H1 (cell line): ENCODE data around the gene HBD. TPM values are rescaled to one million over a fixed set of nuclear protein-coding genes. Genes with fewer than 3 reads are reported as not detected.

ENCODE experiments used
- CTCF ChIA-PET: fragments of 300-600 bp; sonication (Branson Sonifier 250); formaldehyde crosslinking; loops from one replicate; lab custom pipeline; 2021; ENCODE audit not compliant: partially characterized antibody; lab: Charles Lee
- POLR2A ChIA-PET: fragments of 300-600 bp; sonication (Branson Sonifier 250); formaldehyde crosslinking; loops from one replicate; lab custom pipeline; 2021; ENCODE audit warnings: inconsistent platforms; ENCODE audit not compliant: partially characterized antibody; lab: Charles Lee
- DNase-seq, 2 experiments: peaks; one replicate each; pipeline versions ENCODE4 v3.0.0 to v3.0.0-alpha.2; 2010 to 2022; ENCODE audit warnings: low spot score in 2 of 2, low read depth in 1 of 2, mixed read lengths in 1 of 2
- FAIRE-seq: peaks from 2 replicates; lab custom pipeline; 2011; peaks lifted over from hg19 to GRCh38; lab: Jason Lieb, UNC
- H2AFZ ChIP-seq: 2 replicates; pipeline ENCODE4 v1.8.1; 2012; ENCODE audit warnings: low read length, inconsistent platforms
- H2AK5ac ChIP-seq: 2 replicates; pipeline ENCODE4 v1.6.1; 2013; ENCODE audit warnings: low read depth, low read length
- H2BK120ac ChIP-seq: replicated peaks from 2 replicates; pipeline ENCODE3; 2013; ENCODE audit warnings: low read depth, low read length, inconsistent platforms
- H2BK12ac ChIP-seq: 2 replicates; pipeline ENCODE4 v1.6.1; 2013; ENCODE audit warnings: low read depth, low read length
- H2BK15ac ChIP-seq: 2 replicates; pipeline ENCODE4 v1.6.1; 2013; ENCODE audit warnings: low read length
- H2BK20ac ChIP-seq: 2 replicates; pipeline ENCODE4 v1.6.1; 2013; ENCODE audit warnings: low read length
- H2BK5ac ChIP-seq: 2 replicates; pipeline ENCODE4 v1.6.1; 2013; ENCODE audit warnings: low read depth, low read length
- H3K14ac ChIP-seq: 2 replicates; pipeline ENCODE4 v1.6.1; 2013; ENCODE audit warnings: inconsistent platforms; ENCODE audit not compliant: insufficient read length
- H3K18ac ChIP-seq: 2 replicates; pipeline ENCODE4 v1.6.1; 2013; ENCODE audit warnings: low read length; ENCODE audit errors: extremely low read depth
- H3K23ac ChIP-seq: 2 replicates; pipeline ENCODE4 v1.6.1; 2013; ENCODE audit warnings: inconsistent platforms; ENCODE audit not compliant: insufficient read length
- H3K23me2 ChIP-seq: 2 replicates; pipeline ENCODE4 v1.6.1; 2013; ENCODE audit warnings: low read depth, low read length
- H3K27ac ChIP-seq: 2 replicates; pipeline ENCODE4 v1.6.1; 2011; ENCODE audit warnings: low read depth, low read length, inconsistent platforms
- H3K27me3 ChIP-seq, 4 experiments: replicated peaks in 1 of 4; 1 replicate in 1 of 4; 2 replicates in 3 of 4; pipeline versions ENCODE4 v1.6.1 to v1.8.1; 2011 to 2013; ENCODE audit warnings: low read length in 3 of 4, mild to moderate bottlenecking in 3 of 4, inconsistent platforms in 2 of 4, mixed read lengths in 2 of 4, moderate library complexity in 1 of 4; ENCODE audit not compliant: control insufficient read depth in 3 of 4, insufficient read depth in 3 of 4; ENCODE audit errors: extremely low read depth in 1 of 4
- H3K36me3 ChIP-seq, 4 experiments: 2 replicates each; pipeline versions ENCODE4 v1.6.1 to v1.8.1; 2011 to 2013; ENCODE audit warnings: mild to moderate bottlenecking in 4 of 4, low read length in 3 of 4, moderate library complexity in 2 of 4, control low read depth in 1 of 4, inconsistent platforms in 1 of 4; ENCODE audit not compliant: insufficient read depth in 4 of 4, control insufficient read depth in 2 of 4
- H3K4ac ChIP-seq: replicated peaks from 2 replicates; pipeline ENCODE3; 2013; ENCODE audit warnings: low read length, low read depth, mixed read lengths, inconsistent platforms; ENCODE audit not compliant: insufficient read length
- H3K4me1 ChIP-seq, 4 experiments: replicated peaks in 1 of 4; 1 replicate in 1 of 4; 2 replicates in 3 of 4; pipeline versions ENCODE4 v1.6.1 to v1.8.1; 2011 to 2013; ENCODE audit warnings: low read length in 3 of 4, inconsistent platforms in 2 of 4, mixed read lengths in 1 of 4; ENCODE audit not compliant: insufficient read depth in 4 of 4, control insufficient read depth in 3 of 4
- H3K4me2 ChIP-seq, 2 experiments: 2 replicates each; pipeline versions ENCODE4 v1.6.1 to v1.8.1; 2011 to 2013; ENCODE audit warnings: low read depth in 2 of 2, low read length in 2 of 2, control low read depth in 1 of 2, inconsistent platforms in 1 of 2, mild to moderate bottlenecking in 1 of 2; ENCODE audit not compliant: insufficient read depth in 1 of 2
- H3K4me3 ChIP-seq, 4 experiments: fragments of 200-600, 300-600 bp in 1 of 4; sonication (generic), shearing (Covaris generic), sonication (Bioruptor Twin) in 1 of 4; 2 replicates each; pipeline versions ENCODE4 v1.5.1 to v1.8.1; 2011 to 2016; ENCODE audit warnings: low read length in 4 of 4, low read depth in 3 of 4, control low read depth in 2 of 4, inconsistent platforms in 2 of 4, mild to moderate bottlenecking in 2 of 4, mixed read lengths in 1 of 4, moderate library complexity in 1 of 4; ENCODE audit not compliant: insufficient read depth in 2 of 4; ENCODE audit errors: extremely low read depth in 1 of 4
- H3K56ac ChIP-seq: replicated peaks from 2 replicates; pipeline ENCODE3; 2013; ENCODE audit warnings: low read depth, mild to moderate bottlenecking, mixed read lengths, low read length, inconsistent platforms; ENCODE audit not compliant: insufficient read length
- H3K79me1 ChIP-seq: 2 replicates; pipeline ENCODE4 v1.6.1; 2013; ENCODE audit warnings: low read depth, low read length, control low read depth
- H3K79me2 ChIP-seq, 2 experiments: 2 replicates each; pipeline versions ENCODE4 v1.6.1 to v1.8.1; 2012 to 2013; ENCODE audit warnings: low read length in 2 of 2, mild to moderate bottlenecking in 2 of 2, inconsistent platforms in 1 of 2; ENCODE audit not compliant: insufficient read depth in 2 of 2, control insufficient read depth in 1 of 2
- H3K9ac ChIP-seq, 4 experiments: replicated peaks in 1 of 4; 1 replicate in 1 of 4; 2 replicates in 3 of 4; pipeline versions ENCODE4 v1.6.1 to v1.8.1; 2011 to 2013; ENCODE audit warnings: low read depth in 3 of 4, low read length in 3 of 4, control low read depth in 2 of 4, mild to moderate bottlenecking in 2 of 4, moderate library complexity in 2 of 4, inconsistent platforms in 1 of 4; ENCODE audit errors: extremely low read depth in 1 of 4
- H3K9me3 ChIP-seq, 2 experiments: 2 replicates each; pipeline versions ENCODE4 v1.6.1 to v1.8.1; 2012 to 2013; ENCODE audit warnings: mild to moderate bottlenecking in 2 of 2, moderate library complexity in 2 of 2, control low read depth in 1 of 2, inconsistent platforms in 1 of 2, low read depth in 1 of 2, low read length in 1 of 2, mixed read lengths in 1 of 2; ENCODE audit not compliant: insufficient read depth in 2 of 2
- H4K20me1 ChIP-seq, 2 experiments: replicated peaks in 1 of 2; 2 replicates each; pipeline versions ENCODE3 to v1.8.1; 2011 to 2013; ENCODE audit warnings: inconsistent platforms in 2 of 2, low read length in 2 of 2, mild to moderate bottlenecking in 1 of 2; ENCODE audit not compliant: insufficient read depth in 2 of 2, control insufficient read depth in 1 of 2
- H4K5ac ChIP-seq: 2 replicates; pipeline ENCODE4 v1.6.1; 2013; ENCODE audit warnings: low read length, low read depth, mixed read lengths, inconsistent platforms; ENCODE audit not compliant: insufficient read length
- H4K8ac ChIP-seq: 2 replicates; pipeline ENCODE4 v1.8.0; 2013; ENCODE audit warnings: mild to moderate bottlenecking, moderate library complexity, low read length, inconsistent platforms; ENCODE audit not compliant: insufficient read depth; ENCODE audit errors: extremely low read depth
- H4K91ac ChIP-seq: replicated peaks from 2 replicates; pipeline ENCODE3; 2013; ENCODE audit warnings: low read length, mixed read lengths, inconsistent platforms; ENCODE audit not compliant: insufficient read length
- CEBPB ChIP-seq: IDR thresholded peaks from 2 replicates; pipeline ENCODE4 v1.6.1; 2012; ENCODE audit warnings: low read depth, low read length
- E2F6 ChIP-seq: IDR thresholded peaks from 2 replicates; pipeline ENCODE4 v1.6.1; 2012; ENCODE audit warnings: inconsistent platforms
- POLR2AphosphoS5 ChIP-seq: IDR thresholded peaks from 2 replicates; pipeline ENCODE4 v1.6.1; 2011; ENCODE audit warnings: low read depth, low read length
- SAP30 ChIP-seq: fragments of 300-600 bp; sonication (generic); IDR thresholded peaks from 2 replicates; pipeline ENCODE4 v1.7.1; 2012; ENCODE audit warnings: low read length, moderate library complexity, mild to moderate bottlenecking, inconsistent platforms; ENCODE audit not compliant: insufficient read depth, insufficient replicate concordance
- ZNF274 ChIP-seq: IDR thresholded peaks from 2 replicates; pipeline ENCODE4 v1.7.0; 2012; ENCODE audit warnings: low read length, borderline replicate concordance; ENCODE audit errors: extremely low read depth
- WGBS, 2 experiments: shearing (Covaris generic) in 1 of 2; methylation state at CpG; one replicate each; pipeline versions ENCODE4 v1.1.6 to v1.1.7; 2013 to 2015; ENCODE audit warnings: low lambda C conversion rate in 2 of 2, mixed read lengths in 2 of 2, inconsistent platforms in 1 of 2, low coverage in 1 of 2, missing lambda C conversion rate in 1 of 2; ENCODE audit not compliant: insufficient replicate concordance in 2 of 2, insufficient coverage in 1 of 2, insufficient read length in 1 of 2; ENCODE audit errors: extremely low coverage in 1 of 2, missing lambda C conversion rate in 1 of 2; 5-methylcytosine and 5-hydroxymethylcytosine counted together
- polyA plus RNA-seq, 7 experiments: library from polyadenylated mRNA; depleted of rRNA in 3 of 7; stranded (reverse) in 5 of 7; unstranded in 2 of 7; fragments of >200 nt in 5 of 7; fragments of 200-250 nt in 2 of 7; gene quantifications; 1 replicate in 5 of 7; 2 replicates in 1 of 7; 4 replicates in 1 of 7; pipeline versions ENCODE4 v1.2.1 to v1.2.3, GENCODE V29; 2011 to 2013; ENCODE audit warnings: missing spikeins in 2 of 7, mixed read lengths in 2 of 7
- total RNA-seq: library from RNA; stranded (reverse); fragmentation: NEBNext Ultra II Directional; extraction: Animal tissue kit (Norgen Biotek cat#: 25700); gene quantifications from 2 replicates; pipeline ENCODE4 v1.2.1, GENCODE V29; 2021

Gene HBD
- total and polyA plus RNA-seq, 2 of the 8 experiments (the other 6 are each of a cell fraction or from before 2014, with no cell fraction given), result not detected

DNA sequence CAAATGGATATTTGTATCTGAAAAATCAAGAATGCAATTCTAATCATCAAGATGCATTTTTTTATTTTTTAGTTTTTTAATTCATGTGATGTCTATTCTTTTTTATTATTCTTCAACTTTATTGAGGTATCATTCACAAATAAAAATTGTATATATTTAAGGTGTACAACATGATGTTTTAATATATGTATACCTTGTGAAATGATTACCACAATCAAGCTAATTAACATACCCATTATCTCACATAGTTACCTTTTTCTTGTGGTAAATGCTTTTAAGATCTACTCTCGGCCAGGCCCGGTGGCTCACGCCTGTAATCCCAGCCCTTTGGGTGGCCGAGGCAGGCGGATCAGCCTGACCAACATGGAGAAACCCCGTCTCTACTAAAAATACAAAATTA is 11.1 kb downstream of the HBD start:
- H3K4me2 ChIP-seq, result no peak overlapping the region
- no peak overlapping the region for H4K5ac ChIP-seq
- no peak overlapping the region for H3K27ac ChIP-seq
- no peak overlapping the region for H2AK5ac ChIP-seq
- no peak overlapping the region for H4K8ac ChIP-seq
- no peak overlapping the region for H3K9ac ChIP-seq
- H2BK20ac ChIP-seq, result no peak overlapping the region
- peaks cover 4 to 6% of the 10 kb centered on the region in 2 experiments; a peak in 2 of 4 replicates for H3K9me3 ChIP-seq
- no peaks in the 10 kb centered on the region for H3K79me2 ChIP-seq
- CTCF ChIA-PET, result no interaction called here
- no peak overlapping the region for H3K23ac ChIP-seq
- H2BK120ac ChIP-seq, result no peak overlapping the region
- no peak overlapping the region for H2BK12ac ChIP-seq
- POLR2A ChIA-PET, result no interaction called here
- H3K23me2 ChIP-seq, result no peaks in the 10 kb centered on the region
- H3K79me1 ChIP-seq, result no peaks in the 10 kb centered on the region
- H3K4me1 ChIP-seq, result no peaks in the 10 kb centered on the region
- H4K20me1 ChIP-seq, result no peaks in the 10 kb centered on the region
- H2AFZ ChIP-seq, result no peak overlapping the region
- H3K36me3 ChIP-seq, result no peaks in the 10 kb centered on the region
- H3K27me3 ChIP-seq, result no peaks in the 10 kb centered on the region
- no peak overlapping the region for H3K4ac ChIP-seq
- no peak overlapping the region for H3K14ac ChIP-seq
- no peak for TF ChIP-seq SAP30
- TF ChIP-seq POLR2AphosphoS5, result no peak
- TF ChIP-seq CEBPB, result no peak
- TF ChIP-seq E2F6, result no peak
- no peak for TF ChIP-seq ZNF274
- 82% methylated on average over 6 of the region's 6 CpGs; no CpG with 5 or more reads in 1 of the 2 experiments for WGBS, 2 experiments
- DNase-seq (no peak), FAIRE-seq (no peak)
- no peak overlapping the region for H3K18ac ChIP-seq
- no peak overlapping the region for H2BK5ac ChIP-seq
- H3K4me3 ChIP-seq, result no peak overlapping the region
- H4K91ac ChIP-seq, result no peak overlapping the region
- H3K56ac ChIP-seq, result no peak overlapping the region
- H2BK15ac ChIP-seq, result no peak overlapping the region
